ENCODE data around the gene SV2B. TPM values are rescaled to one million over a fixed set of nuclear protein-coding genes. Genes with fewer than 3 reads are reported as not detected.
A peak's percentile ranks its signal among the peaks of the same experiment; 100 is the strongest.

SV2B gene
- total RNA-seq, 1 experiment from 2014 or later, result 1.4 TPM

GRCh38 chr15:91335702-91336101 lies 235.6 kb downstream of the SV2B start:
- Mint-ChIP-seq H3K9me3 (no peaks in the 10 kb centered on the region), H3K27me3 (ENCODE audit: low read depth) (no peaks in the 10 kb centered on the region), H3K27ac (no peak overlapping the region), H3K36me3 (no peaks in the 10 kb centered on the region), H3K4me1 (no peaks in the 10 kb centered on the region), H3K4me3 (no peak overlapping the region)
- DNase-seq (ENCODE audit: low spot score) (no peak), ATAC-seq (no peak)
- ChIA-PET POLR2A (no interaction called here), CTCF (no interaction called here)
- no peak for TF ChIP-seq ZSCAN18 (CRISPR knock-in tag; IDR thresholded peaks at IDR 0.05)
- TF ChIP-seq OVOL2 (CRISPR knock-in tag; IDR thresholded peaks at IDR 0.05; ENCODE audit: borderline replicate concordance), result no peak
- TF ChIP-seq USF1 (CRISPR knock-in tag; IDR thresholded peaks at IDR 0.05), result no peak
- no peak for TF ChIP-seq ZNF138 (CRISPR knock-in tag; conservative IDR thresholded peaks at IDR 0.05)
- TF ChIP-seq ZNF232 (CRISPR knock-in tag; IDR thresholded peaks at IDR 0.05), result no peak
- no peak for TF ChIP-seq ZNF263 (CRISPR knock-in tag; IDR thresholded peaks at IDR 0.05; ENCODE audit: low read depth)
- no peak for TF ChIP-seq TCF7 (CRISPR knock-in tag; IDR thresholded peaks at IDR 0.05; ENCODE audit: low read depth)
- no peak for TF ChIP-seq MXD4 (CRISPR knock-in tag; IDR thresholded peaks at IDR 0.05; ENCODE audit: borderline replicate concordance)
- TF ChIP-seq ATF1 (CRISPR knock-in tag; IDR thresholded peaks at IDR 0.05), result no peak

GRCh38 chr15:91336687-91337086 lies 236.6 kb downstream of the SV2B start:
- CTCF ChIA-PET, result no interaction called here
- Mint-ChIP-seq H3K9me3 (no peaks in the 10 kb centered on the region), H3K27me3 (ENCODE audit: low read depth) (no peaks in the 10 kb centered on the region), H3K27ac (no peak overlapping the region), H3K4me1 (no peaks in the 10 kb centered on the region), H3K36me3 (no peaks in the 10 kb centered on the region), H3K4me3 (no peak overlapping the region)
- ATAC-seq (no peak), DNase-seq (ENCODE audit: low spot score) (no peak)
- no peak for TF ChIP-seq ZNF281 (CRISPR knock-in tag; IDR thresholded peaks at IDR 0.05)
- TF ChIP-seq ATF3 (CRISPR knock-in tag; conservative IDR thresholded peaks at IDR 0.05), result no peak
- POLR2A ChIA-PET, result no interaction called here

GRCh38 chr15:91338766-91339165 lies 238.7 kb downstream of the SV2B start:
- POLR2A ChIA-PET, result no interaction called here
- Mint-ChIP-seq H3K4me1 (no peaks in the 10 kb centered on the region), H3K27ac (no peak overlapping the region), H3K4me3 (no peak overlapping the region), H3K27me3 (ENCODE audit: low read depth) (no peaks in the 10 kb centered on the region), H3K9me3 (no peaks in the 10 kb centered on the region), H3K36me3 (no peaks in the 10 kb centered on the region)
- peak; percentile 73 for ATAC-seq
- CTCF ChIA-PET, result no interaction called here
- DNase-seq (ENCODE audit: low spot score), result peak; percentile 33
- TF ChIP-seq IRF1 (CRISPR knock-in tag; IDR thresholded peaks at IDR 0.05) (no peak), FOXJ3 (CRISPR knock-in tag; IDR thresholded peaks at IDR 0.05; ENCODE audit: borderline replicate concordance) (no peak), ESRRA (CRISPR knock-in tag; IDR thresholded peaks at IDR 0.05; ENCODE audit: borderline replicate concordance) (no peak)

- no peaks in the 10 kb centered on the region for H3K27me3 Mint-ChIP-seq (ENCODE audit: low read depth)
- POLR2A ChIA-PET, result no interaction called here
- no peak for TF ChIP-seq ZNF425 (CRISPR knock-in tag; conservative IDR thresholded peaks at IDR 0.05)
- TF ChIP-seq IRF2 (CRISPR knock-in tag; IDR thresholded peaks at IDR 0.05; ENCODE audit: borderline replicate concordance, low read depth), result no peak
- TF ChIP-seq SOX15 (CRISPR knock-in tag; IDR thresholded peaks at IDR 0.05), result no peak
- no peak for TF ChIP-seq SP1 (CRISPR knock-in tag; conservative IDR thresholded peaks at IDR 0.05)
- TF ChIP-seq ETV6 (CRISPR knock-in tag; IDR thresholded peaks at IDR 0.05), result no peak
- TF ChIP-seq GTF2I (CRISPR knock-in tag; conservative IDR thresholded peaks at IDR 0.05), result no peak
- TF ChIP-seq CREM (CRISPR knock-in tag; IDR thresholded peaks at IDR 0.05), result no peak
- no peak for TF ChIP-seq E2F4 (CRISPR knock-in tag; IDR thresholded peaks at IDR 0.05; ENCODE audit: borderline replicate concordance, low read depth)
Measured at GRCh38 chr15:91342097-91342496, 242.0 kb downstream of the SV2B start.

More at GRCh38 chr15:91342097-91342496, 242.0 kb downstream of the SV2B start:
- no peak overlapping the region for H3K4me3 Mint-ChIP-seq
- CTCF ChIA-PET, result no interaction called here
- ATAC-seq (no peak), DNase-seq (ENCODE audit: low spot score) (no peak)
- no peaks in the 10 kb centered on the region for H3K36me3 Mint-ChIP-seq
- H3K4me1 Mint-ChIP-seq, result no peaks in the 10 kb centered on the region
- H3K27ac Mint-ChIP-seq, result no peak overlapping the region
- peaks cover 8% of the 10 kb centered on the region for H3K9me3 Mint-ChIP-seq

All from WTC11 (cell line).